ENCODE data around the gene STX10.

Gene STX10

DNA sequence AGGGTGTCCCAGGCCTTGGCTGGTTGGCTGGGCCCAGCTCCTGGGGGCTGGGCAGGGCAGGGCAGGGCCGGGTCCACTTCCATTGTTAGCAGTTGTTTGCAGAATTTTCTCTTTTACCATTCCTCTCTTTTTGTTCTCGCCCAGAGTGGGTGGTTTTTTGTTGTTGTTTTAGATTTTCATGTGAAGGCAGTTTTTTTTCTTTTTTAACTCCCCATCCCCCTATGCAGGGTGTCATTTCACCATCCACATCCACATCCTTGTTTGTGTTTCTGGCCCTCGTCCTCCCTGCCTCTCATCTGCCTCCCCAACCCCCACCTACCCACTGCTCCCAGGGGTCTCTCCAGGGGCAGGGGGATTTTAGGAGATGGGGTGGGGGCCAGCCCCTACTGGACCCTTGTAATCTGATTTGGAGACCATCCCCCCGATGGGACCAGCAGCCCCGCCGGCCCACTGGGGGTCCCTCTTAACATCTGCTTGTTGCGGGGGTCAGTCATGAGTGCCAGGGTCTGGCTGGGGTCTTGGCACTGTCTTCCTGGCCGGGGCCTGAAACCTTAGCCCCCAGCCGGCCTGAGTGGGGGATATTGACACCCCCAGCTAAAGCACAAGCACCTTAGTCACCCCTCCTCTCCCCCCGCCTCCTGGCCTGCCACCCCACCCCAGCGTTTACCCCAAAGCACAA, 10.4 kb downstream of the STX10 start:
- no peak for DNase-seq (ENCODE audit: low read depth)

DNA sequence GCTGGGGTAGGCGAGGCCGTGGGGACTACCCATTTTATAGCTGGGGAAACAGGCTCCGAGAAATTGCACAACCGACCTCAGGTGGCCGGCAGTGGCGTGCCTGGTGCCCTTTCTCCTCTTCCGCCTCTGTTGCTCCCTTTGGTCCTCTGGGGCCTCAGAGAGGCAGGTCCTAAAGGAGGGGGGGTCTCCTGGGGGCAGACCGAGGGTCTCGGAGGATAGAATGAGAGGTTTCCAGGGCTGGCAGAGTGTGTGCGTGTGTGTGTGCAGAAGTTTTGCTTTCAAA, 11.3 kb downstream of the STX10 start:
- DNase-seq (ENCODE audit: low read depth) = no peak

DNA sequence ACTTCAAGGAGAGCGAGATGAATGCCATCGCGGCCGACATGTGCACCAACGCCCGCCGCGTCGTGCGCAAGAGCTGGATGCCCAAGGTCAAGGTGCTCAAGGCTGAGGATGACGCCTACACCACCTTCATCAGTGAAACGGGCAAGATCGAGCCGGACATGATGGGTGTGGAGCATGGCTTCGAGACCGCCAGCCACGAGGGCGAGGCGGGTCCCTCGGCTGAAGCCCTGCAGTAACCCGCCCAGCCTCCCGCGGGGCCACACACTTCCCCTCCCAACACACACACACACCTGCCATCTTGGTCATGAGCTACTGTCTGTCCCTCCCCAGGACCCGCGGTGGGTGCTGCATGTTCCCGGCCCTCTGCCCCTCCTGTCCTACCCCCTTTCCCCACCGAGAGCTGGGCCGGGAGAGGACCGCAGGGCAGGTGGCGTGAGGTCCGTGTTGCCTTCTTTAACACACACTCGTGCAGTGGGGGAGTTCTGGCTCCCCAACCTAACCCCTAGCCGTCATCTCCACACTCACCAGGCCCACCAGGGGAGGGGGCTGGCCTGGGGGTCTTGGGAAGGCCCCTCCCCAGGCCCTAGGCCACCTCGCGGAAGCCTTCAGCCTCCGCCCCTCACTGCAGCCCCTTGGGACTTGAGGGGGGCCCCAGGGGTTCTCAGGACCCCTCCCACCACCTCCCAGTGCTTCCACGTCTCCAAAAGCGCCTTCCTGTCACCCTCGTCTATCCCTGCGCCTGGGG, 11.8 kb downstream of the STX10 start:
- DNase-seq (ENCODE audit: low read depth) = no peak

DNA sequence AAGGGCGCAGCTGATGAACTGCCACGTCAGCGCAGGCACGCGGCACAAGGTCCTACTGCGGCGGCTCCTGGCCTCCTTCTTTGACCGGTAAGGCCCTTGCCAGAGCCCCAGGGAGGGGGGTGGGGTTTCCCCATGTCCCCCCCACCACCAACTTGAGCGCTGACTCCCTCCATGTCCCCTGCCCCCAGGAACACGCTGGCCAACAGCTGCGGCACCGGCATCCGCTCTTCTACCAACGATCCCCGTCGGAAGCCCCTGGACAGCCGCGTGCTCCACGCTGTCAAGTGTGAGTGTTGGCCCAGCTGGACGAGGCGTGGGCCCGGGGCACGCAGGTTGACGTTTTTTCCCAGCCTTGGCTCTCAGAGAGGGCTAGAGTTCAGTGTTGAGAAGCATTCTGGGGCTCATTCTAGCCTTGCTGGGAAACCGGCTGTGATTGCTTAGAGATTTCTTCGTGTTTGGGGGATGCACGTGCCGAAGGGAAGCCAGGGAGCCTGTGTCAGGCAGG, 12.8 kb downstream of the STX10 start:
- no peak for DNase-seq (ENCODE audit: low read depth)

DNA sequence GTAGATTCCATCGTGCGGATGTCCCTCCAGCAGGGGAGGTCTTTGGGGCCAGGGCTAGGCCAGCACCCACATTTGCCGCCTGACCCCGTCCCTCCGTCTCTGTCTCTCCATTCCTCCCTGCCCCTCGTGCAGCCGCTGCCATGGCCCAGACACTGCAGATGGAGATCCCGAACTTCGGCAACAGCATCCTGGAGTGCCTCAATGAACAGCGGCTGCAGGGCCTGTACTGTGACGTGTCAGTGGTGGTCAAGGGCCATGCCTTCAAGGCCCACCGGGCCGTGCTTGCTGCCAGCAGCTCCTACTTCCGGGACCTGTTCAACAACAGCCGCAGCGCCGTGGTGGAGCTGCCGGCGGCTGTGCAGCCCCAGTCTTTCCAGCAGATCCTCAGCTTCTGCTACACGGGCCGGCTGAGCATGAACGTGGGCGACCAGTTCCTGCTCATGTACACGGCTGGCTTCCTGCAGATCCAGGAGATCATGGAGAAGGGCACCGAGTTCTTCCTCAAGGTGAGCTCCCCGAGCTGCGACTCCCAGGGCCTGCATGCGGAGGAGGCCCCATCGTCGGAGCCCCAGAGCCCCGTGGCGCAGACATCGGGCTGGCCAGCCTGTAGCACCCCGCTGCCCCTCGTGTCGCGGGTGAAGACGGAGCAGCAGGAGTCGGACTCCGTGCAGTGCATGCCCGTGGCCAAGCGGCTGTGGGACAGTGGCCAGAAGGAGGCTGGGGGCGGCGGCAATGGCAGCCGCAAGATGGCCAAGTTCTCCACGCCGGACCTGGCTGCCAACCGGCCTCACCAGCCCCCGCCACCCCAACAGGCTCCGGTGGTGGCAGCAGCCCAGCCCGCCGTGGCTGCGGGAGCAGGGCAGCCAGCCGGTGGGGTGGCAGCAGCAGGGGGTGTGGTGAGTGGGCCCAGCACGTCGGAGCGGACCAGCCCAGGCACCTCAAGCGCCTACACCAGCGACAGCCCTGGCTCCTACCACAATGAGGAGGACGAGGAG, 14.8 kb downstream of the STX10 start:
- DNase-seq (ENCODE audit: low read depth) = no peak

DNA sequence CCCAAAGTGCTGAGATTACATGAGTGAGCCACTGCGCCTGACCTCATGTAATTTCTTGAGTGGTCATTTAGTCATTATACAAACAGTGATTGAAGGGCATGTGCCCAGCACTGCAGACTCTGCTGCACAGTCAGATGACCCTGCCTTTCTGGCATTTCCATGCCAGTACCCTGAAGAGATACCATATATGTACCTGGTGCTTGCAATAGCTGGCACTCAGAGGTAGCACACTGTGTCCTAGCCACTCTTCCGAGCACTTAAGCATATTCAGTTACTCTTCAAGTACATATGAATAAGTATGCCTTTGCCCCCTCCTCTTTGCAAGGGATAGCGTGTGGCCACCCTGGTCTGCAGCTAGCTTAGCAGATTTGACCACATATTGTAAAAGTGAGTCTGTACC, 15.5 kb downstream of the STX10 start:
- DNase-seq (ENCODE audit: low read depth) = no peak

DNA sequence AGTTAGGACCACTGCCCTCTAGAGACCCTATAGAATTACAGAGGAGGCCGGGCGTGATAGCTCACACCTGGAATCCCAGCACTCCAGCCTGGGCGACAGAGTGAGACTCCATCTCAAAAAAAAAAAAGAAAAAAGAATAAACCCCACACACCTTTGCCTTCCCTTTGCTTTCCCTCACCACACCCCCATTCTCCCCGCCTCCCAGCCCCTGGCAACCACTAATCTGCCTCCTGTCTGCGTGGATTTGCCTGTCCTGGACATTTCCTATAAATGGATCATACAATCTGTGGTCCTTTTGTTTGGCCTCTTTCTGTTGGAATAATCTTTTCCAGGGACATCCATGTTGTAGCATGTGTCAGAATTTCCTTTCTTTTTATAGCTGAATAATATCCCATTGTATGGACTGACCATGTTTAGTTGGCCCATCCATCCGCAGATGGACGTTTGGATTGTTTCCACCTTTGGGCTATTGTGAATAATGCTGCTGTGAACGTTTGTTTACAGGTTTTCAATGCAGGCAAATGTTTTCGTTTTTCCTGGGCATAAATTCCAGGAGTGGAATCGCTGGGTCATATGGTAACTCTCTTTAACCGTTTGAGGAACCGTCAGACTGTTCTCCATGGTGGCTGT, 16.8 kb downstream of the STX10 start:
- no peak for DNase-seq (ENCODE audit: low read depth)

DNA sequence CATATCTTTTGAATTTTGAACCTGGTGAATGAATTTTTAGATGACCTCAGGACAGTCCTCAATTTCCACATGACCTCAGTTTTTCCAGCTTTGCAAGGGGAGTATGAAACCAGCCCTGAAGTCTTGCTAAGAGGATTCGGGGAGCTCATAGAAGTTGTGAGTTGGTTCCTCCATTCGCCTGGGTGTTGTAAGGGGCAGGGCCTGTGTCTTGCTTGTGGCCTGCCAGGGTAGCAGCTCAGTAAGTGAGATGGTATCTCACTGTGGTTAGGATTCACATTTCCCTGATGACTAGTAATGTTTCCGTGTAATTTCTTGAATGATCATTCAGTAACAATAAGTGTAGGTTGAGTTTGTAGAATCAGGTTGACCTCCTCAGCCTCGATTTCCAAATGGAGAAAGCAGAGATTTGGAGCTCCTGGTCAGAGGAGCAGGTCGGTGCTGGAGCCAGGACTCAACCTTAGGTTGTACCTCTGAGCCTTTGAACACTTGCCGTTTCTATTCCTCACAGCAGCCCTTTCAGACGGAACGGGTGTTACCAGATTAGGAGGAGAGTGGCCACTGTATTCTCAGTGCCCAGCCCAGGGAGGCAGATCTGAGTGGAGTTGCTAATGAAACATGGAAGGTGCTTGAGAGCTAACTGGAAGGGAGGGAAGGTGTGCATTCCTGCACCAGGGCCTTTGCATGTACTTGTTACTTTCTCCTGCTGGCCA, 17.5 kb downstream of the STX10 start:
- DNase-seq (ENCODE audit: low read depth) = no peak

DNA sequence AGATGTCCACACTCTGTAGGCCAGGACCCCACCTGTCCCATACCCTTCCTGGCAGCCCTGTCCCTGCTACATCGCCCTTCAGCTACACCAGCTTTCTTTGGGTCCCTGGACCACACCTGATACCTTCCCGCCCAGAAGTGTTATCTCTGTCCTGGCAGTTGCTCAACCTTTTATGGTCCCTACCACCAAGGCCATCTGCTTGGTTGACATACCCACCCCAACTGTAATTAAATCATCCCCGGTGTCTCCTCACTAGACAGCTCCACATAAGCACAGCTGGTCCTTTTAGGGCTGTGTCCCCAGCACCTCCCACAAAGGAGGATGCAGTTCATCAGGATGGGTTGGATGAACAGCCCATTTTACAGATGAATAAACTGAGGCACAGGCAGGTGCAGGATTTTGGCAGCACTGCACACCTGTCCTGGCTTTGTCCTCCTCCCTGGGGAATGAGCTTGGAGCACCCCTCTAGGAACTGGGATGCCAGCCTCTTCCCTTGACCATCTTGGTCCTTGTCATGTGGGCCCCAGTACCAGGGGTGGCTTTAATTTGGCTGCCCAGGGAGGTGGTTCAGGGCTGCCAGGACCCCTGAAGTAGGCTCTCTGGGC, 19.2 kb downstream of the STX10 start:
- DNase-seq (ENCODE audit: low read depth) = no peak

DNA sequence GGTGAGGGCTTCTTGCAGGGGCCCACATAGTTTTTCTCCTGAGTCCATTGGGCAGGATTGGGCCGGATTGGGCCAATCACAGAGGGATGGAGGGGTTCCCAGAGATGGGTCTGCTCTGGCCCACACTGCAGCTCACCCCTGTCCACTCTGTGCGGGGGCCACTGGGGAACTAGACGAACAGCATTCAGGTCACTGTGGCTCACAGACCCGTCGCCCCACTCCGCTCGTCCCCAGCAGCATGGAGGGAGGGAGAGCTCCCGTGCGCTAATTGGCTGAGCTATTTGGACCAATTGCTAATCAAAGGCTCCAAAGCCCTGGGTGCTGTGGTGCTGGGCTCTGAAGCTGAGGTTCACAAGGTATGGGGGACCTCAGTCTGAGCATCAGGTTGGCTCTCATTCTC, 20.8 kb downstream of the STX10 start:
- DNase-seq (ENCODE audit: low read depth) = no peak

DNA sequence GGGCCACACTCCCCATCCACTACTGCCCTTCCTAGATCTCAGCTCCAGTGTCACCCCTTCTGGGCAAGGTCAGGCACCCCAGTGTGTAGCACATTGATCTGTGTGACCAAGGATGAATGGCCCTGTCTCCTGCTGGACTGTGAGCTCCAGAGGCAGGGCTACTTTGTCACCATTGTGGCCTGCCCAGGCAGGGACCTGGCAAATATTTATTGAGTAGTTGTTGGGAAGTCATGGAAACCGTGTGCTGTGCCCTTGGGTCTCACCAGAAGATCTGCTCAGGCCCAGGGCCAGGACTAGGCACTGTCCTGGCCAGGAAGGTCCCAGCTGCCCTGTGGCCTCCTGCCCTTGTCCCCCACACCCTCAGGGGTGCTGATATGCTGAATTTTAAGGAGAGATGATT, 21.6 kb downstream of the STX10 start:
- DNase-seq (ENCODE audit: low read depth) = no peak

DNA sequence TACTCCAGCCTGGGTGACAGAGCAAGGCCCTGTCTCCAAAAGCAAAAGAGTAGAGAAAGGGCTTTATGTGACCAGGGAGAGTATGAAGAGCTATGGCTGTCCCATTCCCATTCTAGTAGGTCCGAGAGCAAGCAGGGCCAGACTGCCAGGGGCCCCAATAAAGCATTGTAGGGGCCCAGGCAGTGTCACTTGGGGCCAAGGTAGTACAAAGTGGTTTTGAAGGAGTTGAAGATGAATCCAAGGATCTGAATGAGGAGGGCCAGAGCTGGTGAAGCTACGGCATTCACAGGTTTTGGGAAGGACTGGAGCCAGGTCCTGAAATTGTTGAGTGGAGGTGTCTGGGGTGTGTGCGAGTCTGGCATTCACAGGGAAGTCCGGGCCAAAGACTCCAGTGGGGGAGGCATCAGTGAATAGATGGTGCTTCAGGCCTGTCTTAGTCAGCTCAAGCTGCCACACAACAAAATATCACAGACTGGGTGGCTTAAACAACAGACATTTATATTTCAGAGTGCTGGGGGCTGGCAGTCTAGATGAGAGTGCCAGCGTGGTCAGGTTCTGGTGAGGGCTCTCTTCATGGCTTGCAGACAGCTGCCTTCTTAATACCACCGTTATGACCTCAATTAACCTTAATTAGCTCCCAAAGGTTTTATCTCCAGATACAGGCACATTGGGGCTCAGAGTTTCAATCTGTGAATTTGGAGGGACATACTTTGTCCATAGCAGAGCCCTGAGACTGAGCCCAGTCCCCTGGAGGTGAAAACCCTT, 22.2 kb downstream of the STX10 start:
- DNase-seq (ENCODE audit: low read depth) = no peak

DNA sequence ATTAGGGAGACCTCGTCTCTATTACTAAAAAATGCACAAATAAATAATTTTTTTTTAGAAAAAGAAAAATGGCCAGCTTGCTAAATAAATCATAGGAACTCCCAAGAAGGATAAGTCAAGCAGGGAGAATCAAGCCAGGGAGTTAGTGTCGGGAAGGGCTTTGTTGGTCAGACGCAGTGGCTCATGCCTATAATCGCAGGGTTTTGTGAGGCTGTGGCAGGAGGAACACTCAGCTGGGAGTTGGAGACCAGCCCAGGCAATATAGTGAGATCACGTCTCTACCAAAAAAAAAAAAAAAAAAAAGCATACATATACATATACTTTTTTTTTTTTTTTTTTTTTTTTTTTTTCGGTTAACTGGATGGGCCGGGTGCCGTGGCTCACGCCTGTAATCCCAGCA, 23.1 kb downstream of the STX10 start:
- DNase-seq (ENCODE audit: low read depth) = no peak

DNA sequence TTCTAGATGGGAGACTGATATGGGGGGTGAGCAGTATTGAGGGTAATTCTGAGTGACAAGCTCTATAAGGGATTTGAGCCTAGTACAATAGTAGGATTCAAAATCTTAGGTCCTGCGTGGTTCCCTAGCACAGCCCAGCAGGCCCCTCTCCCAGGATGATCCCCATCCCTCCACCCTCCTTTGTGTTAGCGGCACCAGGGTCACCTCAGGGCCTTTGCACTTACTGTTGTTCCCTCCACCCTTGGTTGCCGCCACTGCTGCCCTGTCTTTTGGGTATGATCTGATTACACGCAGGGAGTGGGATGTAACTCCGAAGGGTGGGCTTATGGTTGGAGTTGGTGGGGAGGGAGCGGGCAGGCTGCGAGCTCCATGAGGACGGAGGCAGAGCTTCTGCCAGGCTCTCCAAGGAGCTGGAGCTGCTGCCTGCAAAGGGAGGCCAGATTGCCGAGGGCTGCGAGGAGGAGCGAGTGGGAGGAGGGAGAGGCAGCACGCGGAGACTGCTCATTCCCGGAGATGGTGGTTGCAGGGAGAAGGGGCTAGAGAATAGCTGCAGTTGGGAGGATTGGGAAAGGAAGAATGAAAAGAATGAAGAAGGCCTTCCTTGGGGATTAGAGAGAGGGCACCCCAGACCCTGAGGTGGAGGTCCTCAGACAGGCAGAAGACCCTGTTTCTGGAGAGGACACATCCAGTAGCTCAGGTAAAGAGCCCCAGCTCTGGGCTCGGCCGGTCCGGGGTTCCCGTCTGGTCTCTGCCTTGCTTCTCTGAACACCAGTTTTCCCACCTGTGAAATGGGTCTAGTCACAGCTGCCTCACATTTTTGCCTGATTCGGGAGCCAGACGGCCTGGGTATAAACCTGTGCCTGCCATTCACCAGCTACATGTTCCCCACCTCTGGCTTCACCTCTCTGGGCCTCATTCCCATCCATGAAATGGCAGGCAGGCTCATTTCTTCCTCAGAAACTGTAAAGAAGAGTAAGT, 26.9 kb downstream of the STX10 start:
- no peak for DNase-seq (ENCODE audit: low read depth)

DNA sequence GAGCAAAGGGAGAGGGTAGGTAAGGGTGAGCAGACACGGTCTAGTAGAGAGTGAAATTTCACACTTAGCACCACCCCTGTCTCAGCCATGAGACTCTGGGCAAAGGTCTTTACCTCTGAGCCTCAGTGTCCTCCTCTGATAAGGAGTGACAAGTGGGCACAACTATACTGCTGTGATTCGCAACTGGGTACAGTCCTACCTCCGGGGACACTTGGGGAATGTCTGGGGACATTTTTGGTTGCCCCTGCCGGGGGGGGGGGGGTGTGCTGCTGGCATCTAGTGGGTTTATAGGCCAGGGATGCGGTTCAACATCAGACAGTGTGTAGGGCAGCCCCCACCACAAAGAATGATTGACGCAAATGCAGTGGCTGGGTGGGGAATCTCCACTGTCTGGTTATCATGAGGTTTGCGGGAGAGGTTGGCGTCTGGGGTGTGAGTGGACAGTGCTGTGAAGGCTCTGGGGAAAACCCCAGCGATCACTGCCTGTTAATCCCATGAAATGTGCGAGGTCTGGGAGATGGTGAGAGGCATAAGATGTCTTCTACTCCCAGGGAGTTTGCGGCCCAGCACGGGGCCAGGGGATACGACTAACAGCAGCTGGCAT, 27.8 kb downstream of the STX10 start:
- no peak for DNase-seq (ENCODE audit: low read depth)

DNA sequence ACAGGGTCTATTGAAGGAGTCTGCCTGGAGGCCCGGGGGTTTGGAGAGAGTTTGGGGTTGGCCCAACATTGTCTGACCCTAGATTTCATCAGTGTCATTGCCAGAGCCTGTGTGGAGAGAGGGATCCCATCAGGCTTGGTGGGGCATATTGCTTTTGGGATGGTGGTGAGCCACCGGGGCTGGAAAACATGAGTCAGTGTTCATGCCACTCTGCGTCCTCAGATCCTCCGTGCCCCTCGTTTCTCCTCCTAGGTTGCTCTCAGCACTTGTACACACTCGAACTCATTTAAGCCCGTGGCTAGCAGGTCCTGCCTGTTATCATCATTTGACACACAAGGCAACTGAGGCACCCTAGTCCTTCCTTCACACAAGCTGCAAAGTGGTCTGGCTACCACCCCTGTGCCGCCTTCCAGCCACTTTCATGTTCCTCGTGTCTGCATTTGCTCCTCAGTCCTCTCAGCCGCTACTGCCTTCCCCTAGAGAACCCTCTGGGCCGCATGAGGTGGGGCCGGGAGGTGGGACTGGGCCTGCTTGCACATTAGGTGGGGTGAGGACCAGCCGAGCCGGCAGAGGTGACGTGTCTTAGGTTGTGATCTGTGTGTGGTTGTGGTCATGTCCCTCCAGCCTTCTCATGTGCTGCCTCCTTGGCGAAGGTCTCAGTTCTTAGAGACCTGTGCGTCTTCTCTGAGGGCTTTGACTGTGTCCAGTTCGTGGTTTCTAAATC, 28.5 kb downstream of the STX10 start:
- no peak for DNase-seq (ENCODE audit: low read depth)

DNA sequence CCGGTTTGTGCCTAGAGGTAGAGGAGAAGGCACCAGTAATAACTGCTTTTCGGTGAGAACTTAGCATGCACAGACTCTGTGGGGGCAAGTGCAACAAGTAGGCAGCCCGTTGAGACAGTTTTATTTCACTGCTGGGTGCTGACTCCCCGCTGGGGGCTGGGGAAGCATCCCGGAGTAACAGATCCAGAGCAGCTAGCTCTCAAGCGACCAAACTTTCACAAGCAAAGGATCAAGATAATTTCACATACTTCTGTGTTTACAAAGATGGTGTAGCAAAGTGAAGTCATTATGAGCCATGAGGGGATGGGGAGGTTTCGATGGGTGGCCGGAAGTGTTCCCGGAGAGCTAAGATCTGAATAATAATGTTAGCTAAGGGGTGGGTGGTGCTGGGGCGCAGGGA, 29.4 kb downstream of the STX10 start:
- no peak for DNase-seq (ENCODE audit: low read depth)

DNA sequence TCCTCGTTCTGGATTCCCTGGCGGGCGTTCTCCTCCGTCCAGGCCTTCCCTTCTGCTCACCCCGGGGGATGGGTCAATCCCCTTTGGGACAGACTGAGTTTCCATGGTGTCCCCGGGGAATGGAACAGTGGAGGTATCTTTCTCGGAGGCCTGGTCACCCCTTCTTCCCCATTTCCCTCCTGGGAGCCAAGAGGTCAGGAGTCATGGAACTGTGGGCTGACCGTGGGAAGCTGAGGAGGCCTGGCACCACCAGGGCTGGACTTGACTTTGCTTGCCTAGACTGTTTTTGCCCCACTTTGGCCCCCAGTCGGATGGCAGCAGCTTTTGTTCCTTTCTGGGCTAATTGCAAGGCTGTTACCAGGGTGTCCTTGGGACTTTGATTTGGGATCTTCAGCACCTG, 30.1 kb downstream of the STX10 start:
- no peak for DNase-seq (ENCODE audit: low read depth)

All from CMK (cell line).